ENCODE data around the gene VIPR2. TPM values are rescaled to one million over a fixed set of nuclear protein-coding genes. Genes with fewer than 3 reads are reported as not detected.

The VIPR2 gene
- total and polyA plus RNA-seq, 2 experiments from 2014 or later, result 1.3 to 2.7 TPM

DNA sequence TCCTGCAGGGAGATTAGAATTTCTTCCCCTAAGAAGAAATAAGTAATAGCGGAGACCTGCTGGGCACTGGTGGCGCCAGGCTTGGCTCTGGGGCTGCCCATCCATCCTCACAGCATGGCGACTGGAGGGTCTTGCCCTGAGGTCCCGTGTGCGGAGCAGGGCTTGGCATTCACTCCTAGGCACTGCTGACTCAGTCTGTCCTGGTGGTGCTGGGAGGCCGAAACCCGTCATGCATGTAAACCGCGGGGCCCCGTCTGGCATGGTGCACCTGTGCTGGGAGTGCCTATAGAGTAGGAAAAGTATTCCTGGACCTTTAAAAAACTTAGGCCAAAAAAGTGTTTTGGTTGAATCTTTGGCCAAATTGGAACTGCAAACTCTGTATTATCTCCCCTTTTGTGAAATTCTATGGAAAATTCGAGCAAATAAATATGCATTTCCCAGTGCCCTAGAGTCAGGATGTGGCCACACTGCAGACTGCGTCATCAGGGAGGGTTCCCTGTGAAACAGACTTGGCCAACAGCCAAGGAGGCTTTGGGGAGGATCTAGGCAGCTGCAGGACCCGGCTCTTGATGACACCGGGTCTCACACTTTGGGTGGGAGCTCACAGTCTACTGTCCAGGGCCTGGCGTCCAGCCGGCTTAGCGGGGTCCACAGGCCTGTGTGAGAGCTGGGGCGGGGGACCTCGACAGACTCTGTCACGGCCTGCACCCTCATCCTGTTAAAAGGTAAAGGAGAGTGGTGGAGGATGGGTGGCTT, 122.3 kb downstream of the VIPR2 start:
- Mint-ChIP-seq H3K27me3 (ENCODE audit: insufficient read depth, low read depth, poor library complexity) (peaks cover 9% of the 10 kb centered on the region), H3K4me1 (peaks cover 7% of the 10 kb centered on the region; the same call in 2 of the 3 replicates), H3K27ac (no peak overlapping the region), H3K4me3 (no peak overlapping the region), H3K36me3 (ENCODE audit: low read depth) (peaks cover 26% of the 10 kb centered on the region), H3K9me3 (peaks cover 88% of the 10 kb centered on the region)
- H3K4me3 ChIP-seq, result no peak overlapping the region
- no peak overlapping the region for H3K27ac ChIP-seq (ENCODE audit: low read depth)
- no peaks in the 10 kb centered on the region for H4K20me1 ChIP-seq (replicated peaks; ENCODE audit: insufficient read depth)
- no peaks in the 10 kb centered on the region for H3K27me3 ChIP-seq (ENCODE audit: insufficient read depth)
- H3K4me1 ChIP-seq (ENCODE audit: insufficient read depth), result no peaks in the 10 kb centered on the region; the same call in 1 of the 2 replicates
- TF ChIP-seq, protein P1, sequence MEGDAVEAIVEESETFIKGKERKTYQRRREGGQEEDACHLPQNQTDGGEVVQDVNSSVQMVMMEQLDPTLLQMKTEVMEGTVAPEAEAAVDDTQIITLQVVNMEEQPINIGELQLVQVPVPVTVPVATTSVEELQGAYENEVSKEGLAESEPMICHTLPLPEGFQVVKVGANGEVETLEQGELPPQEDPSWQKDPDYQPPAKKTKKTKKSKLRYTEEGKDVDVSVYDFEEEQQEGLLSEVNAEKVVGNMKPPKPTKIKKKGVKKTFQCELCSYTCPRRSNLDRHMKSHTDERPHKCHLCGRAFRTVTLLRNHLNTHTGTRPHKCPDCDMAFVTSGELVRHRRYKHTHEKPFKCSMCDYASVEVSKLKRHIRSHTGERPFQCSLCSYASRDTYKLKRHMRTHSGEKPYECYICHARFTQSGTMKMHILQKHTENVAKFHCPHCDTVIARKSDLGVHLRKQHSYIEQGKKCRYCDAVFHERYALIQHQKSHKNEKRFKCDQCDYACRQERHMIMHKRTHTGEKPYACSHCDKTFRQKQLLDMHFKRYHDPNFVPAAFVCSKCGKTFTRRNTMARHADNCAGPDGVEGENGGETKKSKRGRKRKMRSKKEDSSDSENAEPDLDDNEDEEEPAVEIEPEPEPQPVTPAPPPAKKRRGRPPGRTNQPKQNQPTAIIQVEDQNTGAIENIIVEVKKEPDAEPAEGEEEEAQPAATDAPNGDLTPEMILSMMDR (conservative IDR thresholded peaks at IDR 0.05; ENCODE audit: low read depth in 2 of 2), result no peak
- TF ChIP-seq POLR2AphosphoS5 (IDR thresholded peaks at IDR 0.05; ENCODE audit: low read depth) (no peak), EZH2phosphoT487 (IDR thresholded peaks at IDR 0.05; ENCODE audit: unreplicated experiment) (no peak), STAT1 (IDR thresholded peaks at IDR 0.05; ENCODE audit: unreplicated experiment) (no peak), NANOG (IDR thresholded peaks at IDR 0.05; ENCODE audit: borderline replicate concordance) (no peak), CREB1 (CRISPR knock-in tag; IDR thresholded peaks at IDR 0.05; ENCODE audit: low read depth) (no peak), ZNF114 (CRISPR knock-in tag; IDR thresholded peaks at IDR 0.05) (no peak), JUNB (IDR thresholded peaks at IDR 0.05; ENCODE audit: unreplicated experiment) (no peak), ZNF331 (CRISPR knock-in tag; IDR thresholded peaks at IDR 0.05; ENCODE audit: low read depth) (no peak), EZH2 (IDR thresholded peaks at IDR 0.05; ENCODE audit: low read depth, unreplicated experiment) (no peak)
- TF ChIP-seq, protein P2, sequence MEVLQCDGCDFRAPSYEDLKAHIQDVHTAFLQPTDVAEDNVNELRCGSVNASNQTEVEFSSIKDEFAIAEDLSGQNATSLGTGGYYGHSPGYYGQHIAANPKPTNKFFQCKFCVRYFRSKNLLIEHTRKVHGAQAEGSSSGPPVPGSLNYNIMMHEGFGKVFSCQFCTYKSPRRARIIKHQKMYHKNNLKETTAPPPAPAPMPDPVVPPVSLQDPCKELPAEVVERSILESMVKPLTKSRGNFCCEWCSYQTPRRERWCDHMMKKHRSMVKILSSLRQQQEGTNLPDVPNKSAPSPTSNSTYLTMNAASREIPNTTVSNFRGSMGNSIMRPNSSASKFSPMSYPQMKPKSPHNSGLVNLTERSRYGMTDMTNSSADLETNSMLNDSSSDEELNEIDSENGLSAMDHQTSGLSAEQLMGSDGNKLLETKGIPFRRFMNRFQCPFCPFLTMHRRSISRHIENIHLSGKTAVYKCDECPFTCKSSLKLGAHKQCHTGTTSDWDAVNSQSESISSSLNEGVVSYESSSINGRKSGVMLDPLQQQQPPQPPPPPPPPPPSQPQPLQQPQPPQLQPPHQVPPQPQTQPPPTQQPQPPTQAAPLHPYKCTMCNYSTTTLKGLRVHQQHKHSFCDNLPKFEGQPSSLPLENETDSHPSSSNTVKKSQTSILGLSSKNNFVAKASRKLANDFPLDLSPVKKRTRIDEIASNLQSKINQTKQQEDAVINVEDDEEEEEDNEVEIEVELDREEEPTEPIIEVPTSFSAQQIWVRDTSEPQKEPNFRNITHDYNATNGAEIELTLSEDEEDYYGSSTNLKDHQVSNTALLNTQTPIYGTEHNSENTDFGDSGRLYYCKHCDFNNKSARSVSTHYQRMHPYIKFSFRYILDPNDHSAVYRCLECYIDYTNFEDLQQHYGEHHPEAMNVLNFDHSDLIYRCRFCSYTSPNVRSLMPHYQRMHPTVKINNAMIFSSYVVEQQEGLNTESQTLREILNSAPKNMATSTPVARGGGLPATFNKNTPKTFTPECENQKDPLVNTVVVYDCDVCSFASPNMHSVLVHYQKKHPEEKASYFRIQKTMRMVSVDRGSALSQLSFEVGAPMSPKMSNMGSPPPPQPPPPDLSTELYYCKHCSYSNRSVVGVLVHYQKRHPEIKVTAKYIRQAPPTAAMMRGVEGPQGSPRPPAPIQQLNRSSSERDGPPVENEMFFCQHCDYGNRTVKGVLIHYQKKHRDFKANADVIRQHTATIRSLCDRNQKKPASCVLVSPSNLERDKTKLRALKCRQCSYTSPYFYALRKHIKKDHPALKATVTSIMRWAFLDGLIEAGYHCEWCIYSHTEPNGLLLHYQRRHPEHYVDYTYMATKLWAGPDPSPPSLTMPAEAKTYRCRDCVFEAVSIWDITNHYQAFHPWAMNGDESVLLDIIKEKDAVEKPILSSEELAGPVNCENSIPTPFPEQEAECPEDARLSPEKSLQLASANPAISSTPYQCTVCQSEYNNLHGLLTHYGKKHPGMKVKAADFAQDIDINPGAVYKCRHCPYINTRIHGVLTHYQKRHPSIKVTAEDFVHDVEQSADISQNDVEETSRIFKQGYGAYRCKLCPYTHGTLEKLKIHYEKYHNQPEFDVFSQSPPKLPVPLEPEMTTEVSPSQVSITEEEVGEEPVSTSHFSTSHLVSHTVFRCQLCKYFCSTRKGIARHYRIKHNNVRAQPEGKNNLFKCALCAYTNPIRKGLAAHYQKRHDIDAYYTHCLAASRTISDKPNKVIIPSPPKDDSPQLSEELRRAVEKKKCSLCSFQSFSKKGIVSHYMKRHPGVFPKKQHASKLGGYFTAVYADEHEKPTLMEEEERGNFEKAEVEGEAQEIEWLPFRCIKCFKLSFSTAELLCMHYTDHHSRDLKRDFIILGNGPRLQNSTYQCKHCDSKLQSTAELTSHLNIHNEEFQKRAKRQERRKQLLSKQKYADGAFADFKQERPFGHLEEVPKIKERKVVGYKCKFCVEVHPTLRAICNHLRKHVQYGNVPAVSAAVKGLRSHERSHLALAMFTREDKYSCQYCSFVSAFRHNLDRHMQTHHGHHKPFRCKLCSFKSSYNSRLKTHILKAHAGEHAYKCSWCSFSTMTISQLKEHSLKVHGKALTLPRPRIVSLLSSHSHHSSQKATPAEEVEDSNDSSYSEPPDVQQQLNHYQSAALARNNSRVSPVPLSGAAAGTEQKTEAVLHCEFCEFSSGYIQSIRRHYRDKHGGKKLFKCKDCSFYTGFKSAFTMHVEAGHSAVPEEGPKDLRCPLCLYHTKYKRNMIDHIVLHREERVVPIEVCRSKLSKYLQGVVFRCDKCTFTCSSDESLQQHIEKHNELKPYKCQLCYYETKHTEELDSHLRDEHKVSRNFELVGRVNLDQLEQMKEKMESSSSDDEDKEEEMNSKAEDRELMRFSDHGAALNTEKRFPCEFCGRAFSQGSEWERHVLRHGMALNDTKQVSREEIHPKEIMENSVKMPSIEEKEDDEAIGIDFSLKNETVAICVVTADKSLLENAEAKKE (CRISPR knock-in tag; IDR thresholded peaks at IDR 0.05), result no peak
- TF ChIP-seq, protein P3, sequence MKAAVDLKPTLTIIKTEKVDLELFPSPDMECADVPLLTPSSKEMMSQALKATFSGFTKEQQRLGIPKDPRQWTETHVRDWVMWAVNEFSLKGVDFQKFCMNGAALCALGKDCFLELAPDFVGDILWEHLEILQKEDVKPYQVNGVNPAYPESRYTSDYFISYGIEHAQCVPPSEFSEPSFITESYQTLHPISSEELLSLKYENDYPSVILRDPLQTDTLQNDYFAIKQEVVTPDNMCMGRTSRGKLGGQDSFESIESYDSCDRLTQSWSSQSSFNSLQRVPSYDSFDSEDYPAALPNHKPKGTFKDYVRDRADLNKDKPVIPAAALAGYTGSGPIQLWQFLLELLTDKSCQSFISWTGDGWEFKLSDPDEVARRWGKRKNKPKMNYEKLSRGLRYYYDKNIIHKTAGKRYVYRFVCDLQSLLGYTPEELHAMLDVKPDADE (IDR thresholded peaks at IDR 0.05), result no peak
- TF ChIP-seq, protein P4, sequence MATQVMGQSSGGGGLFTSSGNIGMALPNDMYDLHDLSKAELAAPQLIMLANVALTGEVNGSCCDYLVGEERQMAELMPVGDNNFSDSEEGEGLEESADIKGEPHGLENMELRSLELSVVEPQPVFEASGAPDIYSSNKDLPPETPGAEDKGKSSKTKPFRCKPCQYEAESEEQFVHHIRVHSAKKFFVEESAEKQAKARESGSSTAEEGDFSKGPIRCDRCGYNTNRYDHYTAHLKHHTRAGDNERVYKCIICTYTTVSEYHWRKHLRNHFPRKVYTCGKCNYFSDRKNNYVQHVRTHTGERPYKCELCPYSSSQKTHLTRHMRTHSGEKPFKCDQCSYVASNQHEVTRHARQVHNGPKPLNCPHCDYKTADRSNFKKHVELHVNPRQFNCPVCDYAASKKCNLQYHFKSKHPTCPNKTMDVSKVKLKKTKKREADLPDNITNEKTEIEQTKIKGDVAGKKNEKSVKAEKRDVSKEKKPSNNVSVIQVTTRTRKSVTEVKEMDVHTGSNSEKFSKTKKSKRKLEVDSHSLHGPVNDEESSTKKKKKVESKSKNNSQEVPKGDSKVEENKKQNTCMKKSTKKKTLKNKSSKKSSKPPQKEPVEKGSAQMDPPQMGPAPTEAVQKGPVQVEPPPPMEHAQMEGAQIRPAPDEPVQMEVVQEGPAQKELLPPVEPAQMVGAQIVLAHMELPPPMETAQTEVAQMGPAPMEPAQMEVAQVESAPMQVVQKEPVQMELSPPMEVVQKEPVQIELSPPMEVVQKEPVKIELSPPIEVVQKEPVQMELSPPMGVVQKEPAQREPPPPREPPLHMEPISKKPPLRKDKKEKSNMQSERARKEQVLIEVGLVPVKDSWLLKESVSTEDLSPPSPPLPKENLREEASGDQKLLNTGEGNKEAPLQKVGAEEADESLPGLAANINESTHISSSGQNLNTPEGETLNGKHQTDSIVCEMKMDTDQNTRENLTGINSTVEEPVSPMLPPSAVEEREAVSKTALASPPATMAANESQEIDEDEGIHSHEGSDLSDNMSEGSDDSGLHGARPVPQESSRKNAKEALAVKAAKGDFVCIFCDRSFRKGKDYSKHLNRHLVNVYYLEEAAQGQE (IDR thresholded peaks at IDR 0.05; ENCODE audit: unreplicated experiment), result no peak
- no peak overlapping the region for H3K4me2 ChIP-seq
- H3K9me2 ChIP-seq (ENCODE audit: insufficient read depth), result no peaks in the 10 kb centered on the region
- H2AFZ ChIP-seq, result no peak overlapping the region
- H3F3A ChIP-seq (replicated peaks; ENCODE audit: low read depth), result no peaks in the 10 kb centered on the region
- H3K79me2 ChIP-seq (replicated peaks; ENCODE audit: insufficient read depth), result no peaks in the 10 kb centered on the region
- DNase-seq (ENCODE audit: low spot score) (no peak), ATAC-seq (no peak)
- H3K36me3 ChIP-seq (ENCODE audit: insufficient read depth), result no peaks in the 10 kb centered on the region; the same call in 1 of the 2 replicates

Measured in GM23338 (cell line).